GM12878 (cell line): ENCODE data around the gene MEGF6. TPM values are rescaled to one million over a fixed set of nuclear protein-coding genes. Genes with fewer than 3 reads are reported as not detected.
A peak's percentile ranks its signal among the peaks of the same experiment; 100 is the strongest.

ENCODE experiments used
- ATF2 ChIP-seq: IDR thresholded peaks from 2 replicates; pipeline ENCODE4 v1.6.1; 2012; ENCODE audit warnings: low read length, inconsistent platforms
- BACH1 ChIP-seq: fragments of 450-650 bp; IDR thresholded peaks from 2 replicates; pipeline ENCODE4 v1.6.1; 2017; ENCODE audit warnings: mild to moderate bottlenecking, borderline replicate concordance
- BHLHE40 ChIP-seq, 2 experiments: fragments of 450-650 bp in 1 of 2; IDR thresholded peaks; 2 replicates each; pipeline ENCODE4 v1.6.1; 2011 to 2017; ENCODE audit warnings: low read depth in 2 of 2, borderline replicate concordance in 1 of 2, improper control_type of control experiment in 1 of 2, low read length in 1 of 2, mild to moderate bottlenecking in 1 of 2
- CREM ChIP-seq: IDR thresholded peaks from 2 replicates; pipeline ENCODE4 v1.6.1; 2014; ENCODE audit warnings: antibody characterized with exemption, low read depth
- HCFC1 ChIP-seq: fragments of 150-350 bp; IDR thresholded peaks from 2 replicates; pipeline ENCODE4 v1.6.1; 2014; ENCODE audit warnings: low read length
- IKZF1 ChIP-seq: fragments of 450-650 bp; conservative IDR thresholded peaks from 2 replicates; pipeline ENCODE4 v1.6.1; 2017; ENCODE audit warnings: antibody characterized with exemption, mild to moderate bottlenecking
- IKZF2 ChIP-seq, 2 experiments: fragments of 450-650 bp; IDR thresholded peaks; 2 replicates each; pipeline ENCODE4 v1.6.1; 2017; ENCODE audit warnings: mild to moderate bottlenecking in 2 of 2, moderate library complexity in 2 of 2
- IRF3 ChIP-seq: fragments of 450-650 bp; IDR thresholded peaks from 2 replicates; pipeline ENCODE4 v1.6.1; 2014; ENCODE audit warnings: mild to moderate bottlenecking
- KAT2A ChIP-seq: conservative IDR thresholded peaks from 2 replicates; pipeline ENCODE4 v1.6.1; 2011; ENCODE audit warnings: low read depth, low read length; ENCODE audit not compliant: control insufficient read depth
- MEF2B ChIP-seq: fragments of 450-650 bp; IDR thresholded peaks from 2 replicates; pipeline ENCODE4 v1.6.1; 2018; ENCODE audit warnings: mild to moderate bottlenecking, moderate library complexity; ENCODE audit not compliant: partially characterized antibody, poor library complexity, severe bottlenecking
- MLLT1 ChIP-seq: fragments of 450-650 bp; IDR thresholded peaks from 2 replicates; pipeline ENCODE4 v1.6.1; 2016; ENCODE audit warnings: mild to moderate bottlenecking
- MTA3 ChIP-seq: IDR thresholded peaks from 2 replicates; pipeline ENCODE4 v1.6.1; 2012; ENCODE audit warnings: low read length, inconsistent platforms, borderline replicate concordance
- NBN ChIP-seq: fragments of 450-650 bp; IDR thresholded peaks from 2 replicates; pipeline ENCODE4 v1.6.1; 2016
- NR2C1 ChIP-seq: fragments of 450-650 bp; IDR thresholded peaks from 2 replicates; pipeline ENCODE4 v1.6.1; 2017; ENCODE audit warnings: antibody characterized with exemption, mild to moderate bottlenecking, moderate library complexity
- NR2F1 ChIP-seq: fragments of 450-650 bp; conservative IDR thresholded peaks from 2 replicates; pipeline ENCODE4 v1.6.1; 2017; ENCODE audit warnings: mild to moderate bottlenecking
- PAX8 ChIP-seq: fragments of 450-650 bp; IDR thresholded peaks from 2 replicates; pipeline ENCODE4 v1.6.1; 2017; ENCODE audit warnings: mild to moderate bottlenecking, moderate library complexity
- PBX3 ChIP-seq: IDR thresholded peaks from 2 replicates; pipeline ENCODE4 v1.6.1; 2011; ENCODE audit warnings: mild to moderate bottlenecking, low read depth, low read length, moderate library complexity; ENCODE audit not compliant: insufficient replicate concordance
- POLR2AphosphoS5 ChIP-seq: IDR thresholded peaks from 2 replicates; pipeline ENCODE4 v1.6.1; 2011; ENCODE audit warnings: mild to moderate bottlenecking, low read length, inconsistent platforms
- RELA ChIP-seq: fragments of 450-650 bp; IDR thresholded peaks from 2 replicates; pipeline ENCODE4 v1.8.0; 2014; ENCODE audit warnings: borderline replicate concordance; ENCODE audit not compliant: partially characterized antibody
- SMARCA5 ChIP-seq: fragments of 450-650 bp; IDR thresholded peaks from 2 replicates; pipeline ENCODE4 v1.6.1; 2017; ENCODE audit warnings: mild to moderate bottlenecking
- SP1 ChIP-seq: IDR thresholded peaks from one replicate; pipeline ENCODE4 v1.6.1; 2011; ENCODE audit warnings: low read depth, low read length
- ZBED1 ChIP-seq: IDR thresholded peaks from 2 replicates; pipeline ENCODE4 v1.6.1; 2016; ENCODE audit warnings: borderline replicate concordance
- ZBTB33 ChIP-seq: fragments of 450-650 bp; IDR thresholded peaks from 2 replicates; pipeline ENCODE4 v1.6.1; 2017; ENCODE audit warnings: mild to moderate bottlenecking
- ZNF217 ChIP-seq: fragments of 450-650 bp; IDR thresholded peaks from 2 replicates; pipeline ENCODE4 v1.6.1; 2017; ENCODE audit warnings: antibody characterized with exemption, mild to moderate bottlenecking
- ZNF24 ChIP-seq: fragments of 450-650 bp; IDR thresholded peaks from 2 replicates; pipeline ENCODE4 v1.6.1; 2017; ENCODE audit warnings: antibody characterized with exemption, mild to moderate bottlenecking
- ZZZ3 ChIP-seq: IDR thresholded peaks from 2 replicates; pipeline ENCODE4 v1.6.1; 2011; ENCODE audit warnings: low read depth; ENCODE audit not compliant: control insufficient read depth, insufficient read length
- polyA plus RNA-seq, 11 experiments: library from polyadenylated mRNA; depleted of rRNA in 4 of 11; unstranded in 6 of 11; stranded (reverse) in 5 of 11; fragments of >200 nt; fragmentation: Nextera tagmentation in 4 of 11; fragmentation: Illumina TruSeq in 1 of 11; extraction: Ambion mirVana in 4 of 11; extraction: Trizol in 1 of 11; gene quantifications; 1 replicate in 1 of 11; 2 replicates in 10 of 11; pipeline versions ENCODE4 v1.2.1 to v1.2.3, GENCODE V29; 2011 to 2016; ENCODE audit warnings: inconsistent platforms in 2 of 11, missing spikeins in 2 of 11, low read depth in 1 of 11
- total RNA-seq, 4 experiments: library from RNA; depleted of rRNA in 3 of 4; stranded (reverse); fragments of >200 nt in 3 of 4; fragmentation: Illumina TruSeq in 1 of 4; extraction: Trizol in 1 of 4; gene quantifications; 2 replicates each; pipeline versions ENCODE4 v1.2.1 to v1.2.3, GENCODE V29; 2013 to 2021

MEGF6 gene
- total and polyA plus RNA-seq, 10 of the 15 experiments (the other 5 are each of a cell fraction or from before 2014, with no cell fraction given): 0.03 to 0.41 TPM; not detected in 8

GRCh38 chr1:3656450-3657095 is 45.3 kb upstream of the MEGF6 start (continued):
- TF ChIP-seq NR2F1: peak; percentile 77
- TF ChIP-seq NR2C1: no peak
- peak; percentile 90 for TF ChIP-seq MEF2B
- TF ChIP-seq PBX3: no peak
- peak; percentile 73 to 79; a peak in 3 of 4 replicates for TF ChIP-seq BHLHE40 (IDR thresholded peaks at IDR 0.05; ENCODE audit: borderline replicate concordance in 1 of 2, low read depth in 2 of 2, low read length in 1 of 2)
- peak; percentile 71 for TF ChIP-seq POLR2AphosphoS5
- no peak for TF ChIP-seq KAT2A
- TF ChIP-seq ZBED1: peak; percentile 95; the same call in 1 of the 2 replicates
- TF ChIP-seq PAX8: no peak
- TF ChIP-seq ZNF24: 0 out of 2 replicates have a peak, but pooled peaks have one; percentile 34
- TF ChIP-seq IKZF2 (IDR thresholded peaks at IDR 0.05): peak; percentile 90 to 93
- no peak for TF ChIP-seq RELA
- peak; percentile 82 for TF ChIP-seq MTA3
- TF ChIP-seq ATF2: peak; percentile 99
- TF ChIP-seq NBN: peak; percentile 61
- peak; percentile 88; the same call in 1 of the 2 replicates for TF ChIP-seq BACH1
- TF ChIP-seq IRF3: peak; percentile 8; the same call in 1 of the 2 replicates
- 0 out of 2 replicates have a peak, but pooled peaks have one; percentile 37 for TF ChIP-seq MLLT1
- TF ChIP-seq ZZZ3: no peak
- peak; percentile 42; the same call in 1 of the 2 replicates for TF ChIP-seq HCFC1
- no peak for TF ChIP-seq ZBTB33
- TF ChIP-seq SMARCA5: peak; percentile 90
- TF ChIP-seq IKZF1: peak; percentile 95
- TF ChIP-seq SP1: peak; percentile 68
- TF ChIP-seq CREM: peak; percentile 94
- TF ChIP-seq ZNF217: no peak
